NCI-H82 (cell line): ENCODE measurements around the gene SEMA6A.

ENCODE experiments used
- DNase-seq: peaks from one replicate; lab custom pipeline; 2025; lab: John Stamatoyannopoulos, UW

Gene SEMA6A

GRCh38 chr5:116402235-116402634, 172.4 kb downstream of the SEMA6A start:
- DNase-seq, result peak; percentile 12

DNA sequence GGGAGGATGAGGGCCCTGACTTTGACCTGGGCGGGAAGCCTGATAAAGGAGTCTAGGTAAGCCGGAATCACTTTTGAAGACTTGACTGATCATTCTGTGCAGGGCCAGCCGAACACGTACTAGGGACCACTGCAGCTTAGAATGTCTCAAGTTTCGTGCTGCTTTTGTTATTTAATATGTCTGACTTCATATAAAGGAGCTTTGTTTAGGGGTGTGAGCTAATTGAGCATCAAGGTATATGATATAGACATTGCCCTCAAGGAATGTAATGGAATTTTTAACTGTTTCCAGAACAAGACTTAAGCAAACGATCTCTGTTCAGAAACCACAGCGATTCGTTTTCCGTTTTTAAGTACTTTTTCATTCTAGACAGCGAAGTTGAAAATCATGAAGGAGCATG, 173.0 kb downstream of the SEMA6A start:
- no peak for DNase-seq

- DNase-seq, result no peak
Observed at GRCh38 chr5:116396476-116397099, 178.0 kb downstream of the SEMA6A start.

DNA sequence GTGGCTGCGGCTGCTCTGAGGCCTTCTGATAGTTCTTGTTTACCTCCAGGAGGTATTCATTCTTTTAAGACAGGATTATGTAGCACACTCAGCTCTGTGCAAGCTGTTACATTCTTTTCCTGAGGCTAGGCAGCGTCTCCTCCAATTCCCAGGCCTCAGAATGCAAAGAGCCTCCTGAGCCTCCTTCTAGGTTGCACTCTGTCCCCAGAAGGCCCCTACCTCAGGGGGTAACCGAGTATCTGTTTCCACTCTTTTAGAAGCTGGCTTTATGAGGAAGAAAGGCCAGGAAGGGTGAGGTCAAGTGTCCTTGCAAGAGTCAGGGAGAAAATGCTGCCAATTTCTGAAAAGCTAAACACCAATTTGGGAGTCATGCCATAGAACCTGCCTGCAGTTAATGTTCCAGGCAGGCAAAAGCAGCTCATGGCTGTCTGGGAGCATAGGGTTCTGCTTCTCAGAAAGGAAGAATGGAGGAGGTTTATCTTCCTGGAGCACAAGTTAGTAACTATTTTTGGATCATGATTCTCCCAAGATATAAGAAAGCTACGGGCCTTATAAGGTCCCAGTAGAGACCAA, 178.9 kb downstream of the SEMA6A start:
- peak; percentile 77 for DNase-seq

DNA sequence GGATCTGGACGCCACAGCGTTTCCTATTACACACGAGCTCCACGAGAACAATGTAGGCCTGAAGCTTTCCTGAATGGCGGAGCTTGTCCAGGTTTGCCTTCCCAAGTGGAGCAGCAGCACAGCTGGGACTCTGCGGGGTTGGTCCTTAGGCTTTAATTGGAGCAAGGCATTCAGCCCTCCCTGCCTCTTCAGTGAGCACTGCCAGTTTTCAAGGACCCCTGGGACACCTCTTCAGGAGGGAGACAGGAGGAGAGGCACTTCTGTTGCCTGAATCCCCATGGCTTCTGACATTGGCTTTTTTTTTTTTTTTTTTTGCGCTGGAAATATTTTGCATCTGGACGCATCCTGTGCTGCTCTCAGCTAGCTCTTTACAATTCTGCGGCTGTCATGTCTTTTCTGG, 179.4 kb downstream of the SEMA6A start:
- DNase-seq, result peak; percentile 68

DNA sequence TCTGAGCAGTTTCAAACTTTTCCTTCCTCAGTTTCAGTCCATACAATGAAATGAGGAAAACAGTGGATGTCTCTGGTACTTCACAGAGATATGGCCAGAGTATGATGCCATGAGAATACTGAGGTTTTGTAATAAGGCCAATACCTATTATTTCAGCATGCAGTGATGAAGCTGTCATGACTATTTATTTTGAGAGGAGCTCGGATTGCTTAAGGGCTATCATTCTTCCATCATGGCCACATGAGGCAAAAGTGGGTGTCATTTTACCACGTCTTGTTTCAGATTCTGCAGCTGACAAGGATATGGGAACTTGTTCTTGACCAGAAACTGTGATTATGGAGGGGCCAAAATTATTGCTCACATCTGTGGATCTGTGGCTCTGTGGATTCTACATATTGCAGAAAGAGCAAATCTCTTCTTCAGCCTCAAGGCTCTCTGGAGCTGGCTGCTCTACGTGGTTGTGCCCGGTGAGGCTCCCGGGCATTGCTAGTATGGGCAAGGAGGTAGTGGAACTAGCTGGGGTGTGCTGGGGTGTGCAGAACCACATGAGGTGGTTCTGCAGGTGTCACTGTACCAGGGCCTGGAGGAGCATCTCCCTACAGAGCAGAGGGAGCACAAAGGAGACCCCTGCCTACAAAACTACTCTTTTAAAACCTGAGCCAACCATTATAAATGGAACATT, 180.3 kb downstream of the SEMA6A start:
- no peak for DNase-seq
